ENCODE data around the gene EFCAB12.
"Not testable (repeated sequence)": the region's sequence is repeated elsewhere in the genome, so short reads cannot be mapped to it uniquely, and the experiment has no call there.

- not testable (repeated sequence) for TF ChIP-seq CTCF, POLR2A (IDR thresholded peaks at IDR 0.05)
Observed at GRCh38 chr3:129385507-129385906, 42.9 kb downstream of the EFCAB12 start.
